ENCODE results near the gene NGDN. TPM values are rescaled to one million over a fixed set of nuclear protein-coding genes. Genes with fewer than 3 reads are reported as not detected.

The NGDN gene
- total RNA-seq, 4 donors from 2014 or later, result 14.3 to 53.5 (median 38.9) TPM

GRCh38 chr14:23439107-23439835 is 30.2 kb upstream of the NGDN start:
- Histone ChIP-seq H3K4me3 (no peak overlapping the region), H3K27ac (no peak overlapping the region), H3K4me1 (no peaks in the 10 kb centered on the region), H3K36me3 (no peaks in the 10 kb centered on the region), H3K27me3 (no peaks in the 10 kb centered on the region), H3K9me3 (no peaks in the 10 kb centered on the region)
- TF ChIP-seq, protein P1, sequence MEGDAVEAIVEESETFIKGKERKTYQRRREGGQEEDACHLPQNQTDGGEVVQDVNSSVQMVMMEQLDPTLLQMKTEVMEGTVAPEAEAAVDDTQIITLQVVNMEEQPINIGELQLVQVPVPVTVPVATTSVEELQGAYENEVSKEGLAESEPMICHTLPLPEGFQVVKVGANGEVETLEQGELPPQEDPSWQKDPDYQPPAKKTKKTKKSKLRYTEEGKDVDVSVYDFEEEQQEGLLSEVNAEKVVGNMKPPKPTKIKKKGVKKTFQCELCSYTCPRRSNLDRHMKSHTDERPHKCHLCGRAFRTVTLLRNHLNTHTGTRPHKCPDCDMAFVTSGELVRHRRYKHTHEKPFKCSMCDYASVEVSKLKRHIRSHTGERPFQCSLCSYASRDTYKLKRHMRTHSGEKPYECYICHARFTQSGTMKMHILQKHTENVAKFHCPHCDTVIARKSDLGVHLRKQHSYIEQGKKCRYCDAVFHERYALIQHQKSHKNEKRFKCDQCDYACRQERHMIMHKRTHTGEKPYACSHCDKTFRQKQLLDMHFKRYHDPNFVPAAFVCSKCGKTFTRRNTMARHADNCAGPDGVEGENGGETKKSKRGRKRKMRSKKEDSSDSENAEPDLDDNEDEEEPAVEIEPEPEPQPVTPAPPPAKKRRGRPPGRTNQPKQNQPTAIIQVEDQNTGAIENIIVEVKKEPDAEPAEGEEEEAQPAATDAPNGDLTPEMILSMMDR (IDR thresholded peaks at IDR 0.05), result no peak
- no peak for TF ChIP-seq POLR2A (IDR thresholded peaks at IDR 0.05)
- intact Hi-C loops (cut with DNase I; ENCODE audit: low total_unique reads), result no loop called here
- no peak for DNase-seq

GRCh38 chr14:23441076-23441475 is 28.4 kb upstream of the NGDN start:
- DNase-seq, result no peak
- no peaks in the 10 kb centered on the region for H3K36me3 ChIP-seq
- H3K4me3 ChIP-seq, result no peak overlapping the region
- no peak overlapping the region for H3K27ac ChIP-seq
- intact Hi-C loops (cut with DNase I; ENCODE audit: low total_unique reads), result no loop called here
- H3K9me3 ChIP-seq, result no peaks in the 10 kb centered on the region
- no peaks in the 10 kb centered on the region for H3K27me3 ChIP-seq
- no peak for TF ChIP-seq POLR2A (IDR thresholded peaks at IDR 0.05)
- TF ChIP-seq, protein P1 (IDR thresholded peaks at IDR 0.05), result no peak
- no peaks in the 10 kb centered on the region for H3K4me1 ChIP-seq

DNA sequence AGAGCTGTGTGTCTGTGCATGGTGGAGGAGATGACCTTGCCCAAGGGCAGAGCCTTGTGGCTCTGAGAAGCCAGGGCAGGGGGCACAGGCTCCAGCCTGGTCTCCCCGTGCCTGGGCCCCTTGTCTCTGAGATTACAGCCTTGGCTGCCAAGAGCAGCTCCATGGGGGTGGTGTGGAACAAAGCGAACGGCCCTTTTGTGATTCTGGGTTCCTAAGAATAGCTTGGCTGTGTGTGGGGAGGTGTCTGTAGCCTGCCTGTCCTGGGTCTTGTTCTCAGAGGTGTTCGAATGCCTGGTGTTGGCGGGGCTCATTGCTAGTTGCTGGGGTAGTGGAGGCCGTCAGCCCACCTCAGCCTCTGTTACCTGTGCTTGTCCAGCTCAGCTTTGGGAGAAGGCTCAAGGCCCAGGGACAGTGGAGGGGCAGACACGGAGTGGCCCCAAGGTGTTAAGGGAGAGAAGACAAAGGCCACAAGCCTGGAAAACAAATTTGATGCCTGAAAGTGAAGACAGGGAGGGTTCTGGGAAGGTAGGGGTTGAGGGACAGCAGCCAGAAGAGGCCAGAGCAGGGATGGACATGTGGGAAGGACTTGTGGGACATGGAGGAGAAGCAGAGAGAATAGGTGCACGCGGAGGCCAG is 26.7 kb upstream of the NGDN start:
- H3K4me3 ChIP-seq, result no peak overlapping the region
- no peak for DNase-seq
- no peaks in the 10 kb centered on the region for H3K9me3 ChIP-seq
- H3K27ac ChIP-seq, result no peak overlapping the region
- no peaks in the 10 kb centered on the region for H3K36me3 ChIP-seq
- no peaks in the 10 kb centered on the region for H3K4me1 ChIP-seq
- no peaks in the 10 kb centered on the region for H3K27me3 ChIP-seq
- intact Hi-C loops (cut with DNase I; ENCODE audit: low total_unique reads), result no loop called here
- TF ChIP-seq, protein P1 (IDR thresholded peaks at IDR 0.05), result no peak
- TF ChIP-seq POLR2A (IDR thresholded peaks at IDR 0.05), result no peak

GRCh38 chr14:23443411-23443812 is 26.1 kb upstream of the NGDN start:
- H3K27ac ChIP-seq, result no peak overlapping the region
- H3K36me3 ChIP-seq, result no peaks in the 10 kb centered on the region
- no peak for DNase-seq
- intact Hi-C loops (cut with DNase I; ENCODE audit: low total_unique reads), result no loop called here
- H3K9me3 ChIP-seq, result no peaks in the 10 kb centered on the region
- TF ChIP-seq POLR2A (IDR thresholded peaks at IDR 0.05), result no peak
- TF ChIP-seq, protein P1 (IDR thresholded peaks at IDR 0.05), result no peak
- H3K27me3 ChIP-seq, result no peaks in the 10 kb centered on the region
- H3K4me3 ChIP-seq, result no peak overlapping the region
- H3K4me1 ChIP-seq, result no peaks in the 10 kb centered on the region

- Histone ChIP-seq H3K36me3 (no peaks in the 10 kb centered on the region), H3K9me3 (no peaks in the 10 kb centered on the region), H3K27me3 (no peaks in the 10 kb centered on the region), H3K27ac (no peak overlapping the region), H3K4me3 (no peak overlapping the region), H3K4me1 (no peaks in the 10 kb centered on the region)
- TF ChIP-seq, protein P1 (IDR thresholded peaks at IDR 0.05), result no peak
- no peak for TF ChIP-seq POLR2A (IDR thresholded peaks at IDR 0.05)
- DNase-seq, result no peak
- intact Hi-C loops (cut with DNase I; ENCODE audit: low total_unique reads), result no loop called here
Observed at GRCh38 chr14:23443881-23444280, 25.6 kb upstream of the NGDN start.
